Trophoblast cell (in vitro differentiated cells and primary cell): ENCODE measurements around the gene DNAL1.

ENCODE experiments used
- DNase-seq, 2 donors: peaks; one replicate each; pipeline ENCODE4 v3.0.0-alpha.2; 2016
- H2AFZ ChIP-seq: 2 replicates; pipeline ENCODE4 v1.6.1; 2013; ENCODE audit warnings: low read length, moderate library complexity, mild to moderate bottlenecking; ENCODE audit not compliant: insufficient read depth, poor library complexity
- H2AK5ac ChIP-seq: 2 replicates; pipeline ENCODE4 v1.6.1; 2013; ENCODE audit warnings: mild to moderate bottlenecking, low read length
- H2BK120ac ChIP-seq: 2 replicates; pipeline ENCODE4 v1.6.1; 2013; ENCODE audit warnings: low read length, mild to moderate bottlenecking, moderate library complexity; ENCODE audit not compliant: insufficient read depth, poor library complexity
- H2BK12ac ChIP-seq: 2 replicates; pipeline ENCODE4 v1.6.1; 2013; ENCODE audit warnings: mild to moderate bottlenecking, low read length, moderate library complexity
- H2BK5ac ChIP-seq: 2 replicates; pipeline ENCODE4 v1.6.1; 2013; ENCODE audit warnings: low read length, low read depth, moderate library complexity, mild to moderate bottlenecking; ENCODE audit not compliant: poor library complexity
- H3K14ac ChIP-seq: 2 replicates; pipeline ENCODE4 v1.6.1; 2013; ENCODE audit warnings: mild to moderate bottlenecking, low read length
- H3K18ac ChIP-seq: 2 replicates; pipeline ENCODE4 v1.6.1; 2013; ENCODE audit warnings: mild to moderate bottlenecking, low read length
- H3K23ac ChIP-seq: 2 replicates; pipeline ENCODE4 v1.6.1; 2013; ENCODE audit warnings: low read length
- H3K27ac ChIP-seq: 2 replicates; pipeline ENCODE4 v1.5.1; 2013; ENCODE audit warnings: low read depth, mild to moderate bottlenecking, inconsistent platforms, low read length, moderate library complexity
- H3K27me3 ChIP-seq: 2 replicates; pipeline ENCODE4 v1.6.1; 2013; ENCODE audit warnings: inconsistent platforms, mild to moderate bottlenecking, low read length, moderate library complexity; ENCODE audit not compliant: insufficient read depth
- H3K36me3 ChIP-seq, 2 experiments: 1 replicate in 1 of 2; 2 replicates in 1 of 2; pipeline ENCODE4 v1.6.1; 2013; ENCODE audit warnings: low read length in 2 of 2, mild to moderate bottlenecking in 2 of 2, moderate library complexity in 1 of 2; ENCODE audit not compliant: insufficient read depth in 2 of 2, control insufficient read depth in 1 of 2
- H3K4ac ChIP-seq: 2 replicates; pipeline ENCODE4 v1.6.1; 2013; ENCODE audit warnings: low read depth, mild to moderate bottlenecking, low read length, moderate library complexity
- H3K4me1 ChIP-seq, 2 experiments: 1 replicate in 1 of 2; 2 replicates in 1 of 2; pipeline ENCODE4 v1.6.1; 2013; ENCODE audit warnings: low read length in 2 of 2, mild to moderate bottlenecking in 2 of 2, moderate library complexity in 1 of 2; ENCODE audit not compliant: insufficient read depth in 2 of 2, control insufficient read depth in 1 of 2
- H3K4me2 ChIP-seq: 2 replicates; pipeline ENCODE4 v1.6.1; 2013; ENCODE audit warnings: inconsistent platforms, mild to moderate bottlenecking, low read length, moderate library complexity
- H3K4me3 ChIP-seq: 2 replicates; pipeline ENCODE4 v1.5.1; 2013; ENCODE audit warnings: mild to moderate bottlenecking, low read depth, low read length, inconsistent platforms
- H3K79me1 ChIP-seq: one replicate; pipeline ENCODE4 v1.6.1; 2013; ENCODE audit warnings: low read length
- H3K79me2 ChIP-seq: 2 replicates; pipeline ENCODE4 v1.6.1; 2013; ENCODE audit warnings: low read length, mild to moderate bottlenecking; ENCODE audit not compliant: control insufficient read depth, insufficient read depth, poor library complexity
- H3K9ac ChIP-seq: 2 replicates; pipeline ENCODE4 v1.6.1; 2013; ENCODE audit warnings: mild to moderate bottlenecking, low read length
- H3K9me3 ChIP-seq: 2 replicates; pipeline ENCODE4 v1.6.1; 2013; ENCODE audit warnings: low read depth, mild to moderate bottlenecking, control low read depth, inconsistent platforms, low read length; ENCODE audit not compliant: insufficient read depth
- H4K12ac ChIP-seq: 2 replicates; pipeline ENCODE4 v1.6.1; 2013; ENCODE audit warnings: low read depth, mild to moderate bottlenecking, low read length, moderate library complexity
- H4K8ac ChIP-seq: 2 replicates; pipeline ENCODE4 v1.6.1; 2013; ENCODE audit warnings: low read depth, mild to moderate bottlenecking, low read length, moderate library complexity
- H4K91ac ChIP-seq: one replicate; pipeline ENCODE4 v1.6.1; 2013; ENCODE audit warnings: low read depth, mild to moderate bottlenecking, low read length, moderate library complexity
- WGBS: extraction: QIAGEN DNeasy Blood & Tissue Kit; methylation state at CpG from one replicate; pipeline ENCODE4 v1.1.7; 2013; ENCODE audit warnings: missing lambda C conversion rate; ENCODE audit not compliant: insufficient read length, insufficient coverage; ENCODE audit errors: extremely low coverage; 5-methylcytosine and 5-hydroxymethylcytosine counted together

DNAL1 gene

DNA sequence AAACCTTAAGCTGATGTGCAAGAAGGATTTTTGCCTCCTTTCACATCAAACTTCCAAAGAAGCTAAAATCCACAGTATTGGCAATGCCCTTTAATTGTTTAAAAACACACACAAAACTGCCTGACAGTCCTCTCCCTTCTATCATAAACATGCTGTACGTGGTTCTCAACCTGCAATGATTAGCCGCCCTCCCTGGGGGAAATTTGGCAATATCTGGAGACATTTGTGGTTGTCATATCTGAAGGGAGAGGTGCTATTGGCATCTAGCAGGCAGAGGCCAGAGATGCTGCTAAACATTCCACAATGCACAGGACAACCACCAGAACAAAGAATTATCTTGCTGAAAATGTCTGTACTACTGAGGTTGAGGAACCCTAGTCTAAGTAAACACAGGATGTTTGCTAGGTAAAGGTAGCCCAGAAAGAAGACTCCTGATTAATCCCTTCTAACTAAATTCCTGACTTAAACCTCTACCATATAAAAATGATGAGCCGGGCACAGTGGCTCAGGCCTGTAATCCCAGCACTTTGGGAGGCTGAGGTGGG is 31.3 kb upstream of the DNAL1 start:
- peaks cover 7% of the 10 kb centered on the region for H3K79me1 ChIP-seq
- no peak overlapping the region for H2AK5ac ChIP-seq
- no peak overlapping the region for H4K8ac ChIP-seq
- no peaks in the 10 kb centered on the region for H3K27me3 ChIP-seq
- no peak overlapping the region for H2AFZ ChIP-seq
- H3K4me1 ChIP-seq = no peaks in the 10 kb centered on the region
- no peak overlapping the region for H3K4me3 ChIP-seq
- no peak overlapping the region for H3K9ac ChIP-seq
- WGBS = no CpG with 5 or more reads among the region's 3 CpGs
- DNase-seq = peak in 1 of 2 donors; percentile 4
- H3K79me2 ChIP-seq = peaks cover 3% of the 10 kb centered on the region
- no peak overlapping the region for H3K18ac ChIP-seq
- H2BK12ac ChIP-seq = no peak overlapping the region
- no peak overlapping the region for H3K14ac ChIP-seq
- no peaks in the 10 kb centered on the region for H3K36me3 ChIP-seq
- H3K27ac ChIP-seq = no peak overlapping the region
- peaks cover 2% of the 10 kb centered on the region for H3K9me3 ChIP-seq
- H2BK5ac ChIP-seq = no peak overlapping the region
- H3K23ac ChIP-seq = no peak overlapping the region
- no peak overlapping the region for H3K4me2 ChIP-seq
- H2BK120ac ChIP-seq = no peak overlapping the region
- H4K12ac ChIP-seq = no peak overlapping the region
- no peak overlapping the region for H4K91ac ChIP-seq
- H3K4ac ChIP-seq = no peak overlapping the region

DNA sequence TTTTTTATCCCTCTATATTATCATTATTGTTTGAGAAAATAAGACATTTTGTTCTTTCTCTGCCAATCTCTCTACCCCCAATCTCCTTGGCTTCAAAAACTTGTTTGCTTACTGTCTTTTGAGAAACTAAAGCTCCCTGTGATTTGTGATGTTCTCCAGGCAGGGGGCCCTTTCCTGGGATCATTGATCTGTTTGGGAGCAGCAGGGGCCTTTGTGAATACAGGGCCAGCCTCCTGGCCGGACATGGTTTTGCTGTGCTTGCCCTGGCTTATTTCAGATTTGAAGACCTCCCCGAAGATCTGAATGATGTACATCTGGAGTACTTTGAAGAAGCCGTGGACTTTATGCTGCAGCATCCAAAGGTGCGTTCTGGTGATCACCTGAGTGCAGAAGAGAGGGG is 28.0 kb upstream of the DNAL1 start:
- Histone ChIP-seq H2AK5ac (no peak overlapping the region), H3K36me3 (no peaks in the 10 kb centered on the region), H2BK12ac (no peak overlapping the region), H4K12ac (no peak overlapping the region), H2BK5ac (no peak overlapping the region), H3K9ac (no peak overlapping the region), H3K23ac (no peak overlapping the region), H2BK120ac (no peak overlapping the region), H3K79me2 (peaks cover 3% of the 10 kb centered on the region), H3K4me3 (no peak overlapping the region), H3K27ac (no peak overlapping the region), H3K18ac (no peak overlapping the region), H3K9me3 (no peaks in the 10 kb centered on the region), H3K14ac (no peak overlapping the region), H3K4me2 (no peak overlapping the region), H3K27me3 (no peaks in the 10 kb centered on the region), H4K91ac (no peak overlapping the region), H3K4me1 (no peaks in the 10 kb centered on the region), H3K4ac (no peak overlapping the region), H3K79me1 (peaks cover 7% of the 10 kb centered on the region), H4K8ac (no peak overlapping the region), H2AFZ (no peak overlapping the region)
- WGBS = no CpG with 5 or more reads among the region's 4 CpGs
- no peak for DNase-seq

- H2BK120ac ChIP-seq = no peak overlapping the region
- WGBS = no CpG with 5 or more reads among the region's 1 CpG
- H3K9me3 ChIP-seq = no peaks in the 10 kb centered on the region
- H3K79me2 ChIP-seq = no peaks in the 10 kb centered on the region
- no peaks in the 10 kb centered on the region for H3K27me3 ChIP-seq
- H3K14ac ChIP-seq = no peak overlapping the region
- H3K79me1 ChIP-seq = no peaks in the 10 kb centered on the region
- no peak overlapping the region for H4K91ac ChIP-seq
- H2BK5ac ChIP-seq = no peak overlapping the region
- no peak overlapping the region for H3K4ac ChIP-seq
- H3K27ac ChIP-seq = no peak overlapping the region
- H4K8ac ChIP-seq = no peak overlapping the region
- no peak for DNase-seq
- H3K4me2 ChIP-seq = no peak overlapping the region
- no peak overlapping the region for H2AFZ ChIP-seq
- no peak overlapping the region for H2BK12ac ChIP-seq
- no peak overlapping the region for H2AK5ac ChIP-seq
- no peaks in the 10 kb centered on the region for H3K4me1 ChIP-seq
- H3K4me3 ChIP-seq = no peak overlapping the region
- H3K9ac ChIP-seq = no peak overlapping the region
- H3K36me3 ChIP-seq = no peaks in the 10 kb centered on the region
- H3K23ac ChIP-seq = no peak overlapping the region
- no peak overlapping the region for H3K18ac ChIP-seq
- H4K12ac ChIP-seq = no peak overlapping the region
Observed at GRCh38 chr14:73619524-73619923, 25.3 kb upstream of the DNAL1 start.

DNA sequence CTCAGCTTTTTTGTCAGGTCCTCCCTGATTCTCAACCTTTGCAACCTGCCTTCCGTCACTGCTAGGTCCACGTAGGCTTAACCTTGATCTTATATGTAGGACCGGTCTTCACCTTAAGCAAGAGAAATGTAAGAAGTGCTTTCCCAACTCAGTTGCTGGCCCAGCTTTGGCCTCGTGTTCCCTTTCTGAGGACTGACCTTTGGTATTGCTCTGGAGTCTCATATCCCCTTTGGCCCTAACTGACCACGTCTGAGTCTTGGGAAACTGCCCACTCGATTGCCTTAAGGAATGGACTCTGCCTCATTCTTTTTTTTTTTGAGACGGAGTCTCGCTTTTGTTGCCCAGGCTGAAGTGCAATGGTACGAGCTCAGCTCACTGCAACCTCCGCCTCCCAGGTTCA is 24.5 kb upstream of the DNAL1 start:
- Histone ChIP-seq H3K36me3 (no peaks in the 10 kb centered on the region), H3K9ac (no peak overlapping the region), H4K91ac (no peak overlapping the region), H2BK120ac (no peak overlapping the region), H3K79me1 (no peaks in the 10 kb centered on the region), H3K27me3 (no peaks in the 10 kb centered on the region), H3K27ac (no peak overlapping the region), H2BK5ac (no peak overlapping the region), H3K4ac (no peak overlapping the region), H3K4me3 (no peak overlapping the region), H3K23ac (no peak overlapping the region), H3K9me3 (no peaks in the 10 kb centered on the region), H4K12ac (no peak overlapping the region), H2AFZ (no peak overlapping the region), H3K79me2 (no peaks in the 10 kb centered on the region), H3K14ac (no peak overlapping the region), H4K8ac (no peak overlapping the region), H2AK5ac (no peak overlapping the region), H3K4me1 (no peaks in the 10 kb centered on the region), H2BK12ac (no peak overlapping the region), H3K18ac (no peak overlapping the region), H3K4me2 (no peak overlapping the region)
- no CpG with 5 or more reads among the region's 10 CpGs for WGBS
- no peak for DNase-seq
